ENCODE results near the gene ZNF511.
"Not testable (repeated sequence)": the region's sequence is repeated elsewhere in the genome, so short reads cannot be mapped to it uniquely, and the experiment has no call there.

ZNF511 gene, protein sequence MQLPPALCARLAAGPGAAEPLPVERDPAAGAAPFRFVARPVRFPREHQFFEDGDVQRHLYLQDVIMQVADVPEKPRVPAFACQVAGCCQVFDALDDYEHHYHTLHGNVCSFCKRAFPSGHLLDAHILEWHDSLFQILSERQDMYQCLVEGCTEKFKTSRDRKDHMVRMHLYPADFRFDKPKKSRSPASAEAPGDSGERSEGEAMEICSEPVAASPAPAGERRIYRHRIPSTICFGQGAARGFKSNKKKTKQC

DNA sequence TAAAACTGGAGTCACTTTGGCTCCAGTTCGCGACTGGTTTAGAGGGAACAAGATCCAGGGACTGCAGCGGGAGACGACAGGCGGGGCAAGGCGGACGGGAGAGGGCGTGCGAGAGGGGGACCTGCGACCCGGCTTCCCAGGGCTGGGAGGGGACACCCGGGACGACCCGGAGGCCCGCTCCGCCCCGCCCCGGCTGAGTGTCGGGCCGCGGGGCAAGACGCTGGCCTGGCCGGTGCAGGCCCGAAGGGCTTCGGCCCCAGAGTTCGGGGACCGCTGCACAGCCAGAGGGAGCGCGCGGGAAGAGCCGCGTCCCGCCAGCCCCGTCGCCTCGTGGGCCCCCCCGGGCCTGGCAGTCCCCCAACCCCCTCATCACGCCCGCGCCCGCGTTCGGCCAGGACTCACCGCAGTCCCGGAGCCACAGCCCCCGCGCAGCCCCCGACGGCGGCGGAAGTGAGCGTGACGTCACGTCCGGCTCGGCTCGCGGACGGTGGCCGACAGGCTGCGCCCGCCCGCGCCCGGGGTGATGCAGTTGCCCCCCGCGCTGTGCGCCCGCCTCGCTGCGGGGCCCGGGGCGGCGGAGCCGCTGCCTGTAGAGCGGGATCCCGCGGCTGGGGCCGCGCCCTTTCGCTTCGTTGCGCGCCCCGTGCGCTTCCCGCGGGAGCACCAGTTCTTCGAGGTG is at the start of gene ZNF511, which contains the start of gene TUBGCP2:
TSS of gene ZNF511 (plus strand) at position 494 of the 679 bp plus-strand sequence. CDS start at position 524, 30 bp downstream.
TSS of gene TUBGCP2 (minus strand) at position 452 of the 679 bp plus-strand sequence. CDS start 5,931 bp downstream, outside the sequence.
- peak in 1 of 2 experiments; percentile 75 for DNase-seq

- DNase-seq: no peak
Observed at GRCh38 chr10:133259602-133259989, 49.1 kb upstream of the ZNF511 start.

GRCh38 chr10:133260895-133261725 is 47.6 kb upstream of the ZNF511 start:
- DNase-seq: peak in 1 of 2 experiments; percentile 63

GRCh38 chr10:133261726-133262325 is 46.9 kb upstream of the ZNF511 start:
- peak in 1 of 2 experiments; percentile 73 for DNase-seq

GRCh38 chr10:133262696-133263095 is 46.0 kb upstream of the ZNF511 start:
- DNase-seq: peak; percentile 10 to 49

GRCh38 chr10:133263674-133264073 is 45.0 kb upstream of the ZNF511 start:
- DNase-seq: no peak

DNA sequence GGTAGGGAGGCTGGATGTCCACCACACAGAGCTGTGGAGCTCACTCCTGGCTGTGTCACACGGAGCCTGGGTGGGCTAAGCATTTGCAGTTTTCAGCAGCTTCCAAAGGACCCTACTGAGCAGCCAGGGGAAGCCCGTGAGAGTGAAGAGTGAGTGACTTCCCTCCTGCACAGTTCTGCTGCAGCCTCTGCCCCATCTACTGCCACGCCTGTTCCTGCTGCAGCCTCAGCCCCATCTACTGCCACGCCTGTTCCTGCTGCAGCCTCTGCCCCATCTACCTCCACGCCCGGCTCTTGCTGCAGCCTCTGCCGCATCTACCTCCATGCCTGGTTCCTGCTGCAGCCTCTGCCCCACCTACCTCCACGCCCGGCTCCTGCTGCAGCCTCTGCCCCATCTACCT is 44.3 kb upstream of the ZNF511 start:
- DNase-seq: no peak

DNA sequence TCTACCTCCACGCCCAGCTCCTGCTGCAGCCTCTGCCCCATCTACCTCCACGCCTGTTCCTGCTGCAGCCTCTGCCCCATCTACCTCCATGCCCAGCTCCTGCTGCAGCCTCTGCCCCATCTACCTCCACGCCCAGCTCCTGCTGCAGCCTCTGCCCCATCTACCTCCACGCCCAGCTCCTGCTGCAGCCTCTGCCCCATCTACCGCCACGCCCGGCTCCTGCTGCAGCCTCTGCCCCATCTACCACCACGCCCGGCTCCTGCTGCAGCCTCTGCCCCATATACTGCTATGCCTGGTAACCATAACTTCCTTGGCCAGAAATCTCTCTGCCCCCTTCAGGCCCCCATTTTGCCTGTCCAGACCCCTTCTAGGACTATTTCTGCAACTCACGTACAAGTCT is 43.7 kb upstream of the ZNF511 start:
- not testable (repeated sequence) for DNase-seq

- no peak for DNase-seq
Observed at GRCh38 chr10:133266056-133266795, 42.5 kb upstream of the ZNF511 start.

DNA sequence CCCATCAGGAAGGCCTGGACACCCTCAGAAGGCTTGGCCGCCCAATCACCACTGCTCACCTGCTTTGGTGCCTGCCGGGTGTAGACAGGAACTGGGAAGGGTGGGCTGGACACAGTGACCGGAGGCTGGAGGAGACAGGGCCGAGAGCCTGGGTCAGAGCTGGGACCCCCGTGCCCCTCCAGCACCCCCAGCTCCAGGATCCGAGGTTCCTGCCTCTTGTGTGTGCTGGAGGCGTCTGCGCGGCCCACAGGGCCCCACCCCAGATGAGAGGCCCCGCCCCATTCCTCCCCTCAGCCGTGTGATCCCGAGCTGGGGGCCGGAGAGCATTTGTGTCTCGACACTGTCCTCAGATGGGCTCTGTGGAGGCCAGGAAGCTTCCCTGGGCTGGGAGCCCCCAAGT is 41.4 kb upstream of the ZNF511 start:
- DNase-seq: no peak

GRCh38 chr10:133267829-133268228 is 40.9 kb upstream of the ZNF511 start:
- DNase-seq: no peak

DNA sequence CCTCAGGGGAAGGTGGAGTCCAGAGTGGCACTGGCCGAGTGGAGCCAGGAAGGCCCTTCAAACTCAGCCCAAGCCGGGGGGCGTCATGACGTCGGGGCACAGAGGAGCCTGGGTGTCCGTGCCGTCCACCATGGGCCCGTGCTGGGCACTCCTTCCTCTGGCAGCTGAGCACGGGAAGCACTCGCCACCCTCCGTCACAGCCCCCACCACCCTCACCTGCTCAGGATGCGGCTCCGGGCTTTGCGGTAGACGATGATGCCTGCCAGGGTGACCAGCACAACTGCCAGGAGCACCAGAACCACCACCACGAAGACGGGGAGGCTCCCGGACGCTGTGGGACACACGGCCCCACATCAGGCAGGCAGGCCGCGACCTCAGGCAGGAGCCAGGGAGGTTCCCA is 40.2 kb upstream of the ZNF511 start:
- no peak for DNase-seq

GRCh38 chr10:133269367-133269766 is 39.3 kb upstream of the ZNF511 start:
- DNase-seq: no peak

DNA sequence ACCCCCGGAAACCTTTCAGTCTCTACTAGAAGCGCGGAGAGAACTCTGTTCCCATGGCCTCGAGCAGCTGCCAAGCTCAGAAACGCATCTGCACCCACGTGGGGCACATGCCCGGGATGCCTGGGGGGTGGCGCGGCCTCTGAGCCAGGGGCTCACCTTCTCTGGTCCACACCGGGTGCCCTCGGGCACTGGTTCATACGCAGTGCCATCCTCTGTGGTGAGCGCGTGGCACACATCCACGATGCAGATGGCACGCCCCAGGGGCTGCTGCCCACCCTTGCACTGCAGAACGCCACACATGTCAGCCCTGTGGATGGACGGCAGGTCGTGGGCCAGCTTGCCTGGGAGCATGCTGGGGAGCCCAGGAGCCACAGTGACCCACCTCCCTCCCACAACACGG is 38.5 kb upstream of the ZNF511 start:
- DNase-seq: no peak

- DNase-seq: no peak
Observed at GRCh38 chr10:133270773-133271297, 37.9 kb upstream of the ZNF511 start.

- DNase-seq: no peak
Observed at GRCh38 chr10:133271521-133272300, 37.0 kb upstream of the ZNF511 start.

GRCh38 chr10:133272301-133272963 is 36.3 kb upstream of the ZNF511 start:
- no peak for DNase-seq

GRCh38 chr10:133272964-133273420 is 35.7 kb upstream of the ZNF511 start:
- no peak for DNase-seq

- peak in 1 of 2 experiments; percentile 26 for DNase-seq
Observed at GRCh38 chr10:133273534-133274143, 35.1 kb upstream of the ZNF511 start.
